H1 (cell line): ENCODE results near the gene KLHL17. TPM values are rescaled to one million over a fixed set of nuclear protein-coding genes. Genes with fewer than 3 reads are reported as not detected.

Experiments used
- CTCF ChIA-PET: fragments of 300-600 bp; sonication (Branson Sonifier 250); formaldehyde crosslinking; loops from one replicate; lab custom pipeline; 2021; ENCODE audit not compliant: partially characterized antibody; lab: Charles Lee
- POLR2A ChIA-PET: fragments of 300-600 bp; sonication (Branson Sonifier 250); formaldehyde crosslinking; loops from one replicate; lab custom pipeline; 2021; ENCODE audit warnings: inconsistent platforms; ENCODE audit not compliant: partially characterized antibody; lab: Charles Lee
- DNase-seq, 2 experiments: peaks; one replicate each; pipeline versions ENCODE4 v3.0.0 to v3.0.0-alpha.2; 2010 to 2022; ENCODE audit warnings: low spot score in 2 of 2, low read depth in 1 of 2, mixed read lengths in 1 of 2
- FAIRE-seq: peaks from 2 replicates; lab custom pipeline; 2011; peaks lifted over from hg19 to GRCh38; lab: Jason Lieb, UNC
- H2AFZ ChIP-seq: 2 replicates; pipeline ENCODE4 v1.8.1; 2012; ENCODE audit warnings: low read length, inconsistent platforms
- H2AK5ac ChIP-seq: 2 replicates; pipeline ENCODE4 v1.6.1; 2013; ENCODE audit warnings: low read depth, low read length
- H2BK120ac ChIP-seq: replicated peaks from 2 replicates; pipeline ENCODE3; 2013; ENCODE audit warnings: low read depth, low read length, inconsistent platforms
- H2BK12ac ChIP-seq: 2 replicates; pipeline ENCODE4 v1.6.1; 2013; ENCODE audit warnings: low read depth, low read length
- H2BK15ac ChIP-seq: 2 replicates; pipeline ENCODE4 v1.6.1; 2013; ENCODE audit warnings: low read length
- H2BK20ac ChIP-seq: 2 replicates; pipeline ENCODE4 v1.6.1; 2013; ENCODE audit warnings: low read length
- H2BK5ac ChIP-seq: 2 replicates; pipeline ENCODE4 v1.6.1; 2013; ENCODE audit warnings: low read depth, low read length
- H3K14ac ChIP-seq: 2 replicates; pipeline ENCODE4 v1.6.1; 2013; ENCODE audit warnings: inconsistent platforms; ENCODE audit not compliant: insufficient read length
- H3K18ac ChIP-seq: 2 replicates; pipeline ENCODE4 v1.6.1; 2013; ENCODE audit warnings: low read length; ENCODE audit errors: extremely low read depth
- H3K23ac ChIP-seq: 2 replicates; pipeline ENCODE4 v1.6.1; 2013; ENCODE audit warnings: inconsistent platforms; ENCODE audit not compliant: insufficient read length
- H3K23me2 ChIP-seq: 2 replicates; pipeline ENCODE4 v1.6.1; 2013; ENCODE audit warnings: low read depth, low read length
- H3K27ac ChIP-seq: 2 replicates; pipeline ENCODE4 v1.6.1; 2011; ENCODE audit warnings: low read depth, low read length, inconsistent platforms
- H3K27me3 ChIP-seq, 4 experiments: replicated peaks in 1 of 4; 1 replicate in 1 of 4; 2 replicates in 3 of 4; pipeline versions ENCODE4 v1.6.1 to v1.8.1; 2011 to 2013; ENCODE audit warnings: low read length in 3 of 4, mild to moderate bottlenecking in 3 of 4, inconsistent platforms in 2 of 4, mixed read lengths in 2 of 4, moderate library complexity in 1 of 4; ENCODE audit not compliant: control insufficient read depth in 3 of 4, insufficient read depth in 3 of 4; ENCODE audit errors: extremely low read depth in 1 of 4
- H3K36me3 ChIP-seq, 4 experiments: 2 replicates each; pipeline versions ENCODE4 v1.6.1 to v1.8.1; 2011 to 2013; ENCODE audit warnings: mild to moderate bottlenecking in 4 of 4, low read length in 3 of 4, moderate library complexity in 2 of 4, control low read depth in 1 of 4, inconsistent platforms in 1 of 4; ENCODE audit not compliant: insufficient read depth in 4 of 4, control insufficient read depth in 2 of 4
- H3K4ac ChIP-seq: replicated peaks from 2 replicates; pipeline ENCODE3; 2013; ENCODE audit warnings: low read length, low read depth, mixed read lengths, inconsistent platforms; ENCODE audit not compliant: insufficient read length
- H3K4me1 ChIP-seq, 4 experiments: replicated peaks in 1 of 4; 1 replicate in 1 of 4; 2 replicates in 3 of 4; pipeline versions ENCODE4 v1.6.1 to v1.8.1; 2011 to 2013; ENCODE audit warnings: low read length in 3 of 4, inconsistent platforms in 2 of 4, mixed read lengths in 1 of 4; ENCODE audit not compliant: insufficient read depth in 4 of 4, control insufficient read depth in 3 of 4
- H3K4me2 ChIP-seq, 2 experiments: 2 replicates each; pipeline versions ENCODE4 v1.6.1 to v1.8.1; 2011 to 2013; ENCODE audit warnings: low read depth in 2 of 2, low read length in 2 of 2, control low read depth in 1 of 2, inconsistent platforms in 1 of 2, mild to moderate bottlenecking in 1 of 2; ENCODE audit not compliant: insufficient read depth in 1 of 2
- H3K4me3 ChIP-seq, 4 experiments: fragments of 200-600, 300-600 bp in 1 of 4; sonication (generic), shearing (Covaris generic), sonication (Bioruptor Twin) in 1 of 4; 2 replicates each; pipeline versions ENCODE4 v1.5.1 to v1.8.1; 2011 to 2016; ENCODE audit warnings: low read length in 4 of 4, low read depth in 3 of 4, control low read depth in 2 of 4, inconsistent platforms in 2 of 4, mild to moderate bottlenecking in 2 of 4, mixed read lengths in 1 of 4, moderate library complexity in 1 of 4; ENCODE audit not compliant: insufficient read depth in 2 of 4; ENCODE audit errors: extremely low read depth in 1 of 4
- H3K56ac ChIP-seq: replicated peaks from 2 replicates; pipeline ENCODE3; 2013; ENCODE audit warnings: low read depth, mild to moderate bottlenecking, mixed read lengths, low read length, inconsistent platforms; ENCODE audit not compliant: insufficient read length
- H3K79me1 ChIP-seq: 2 replicates; pipeline ENCODE4 v1.6.1; 2013; ENCODE audit warnings: low read depth, low read length, control low read depth
- H3K79me2 ChIP-seq, 2 experiments: 2 replicates each; pipeline versions ENCODE4 v1.6.1 to v1.8.1; 2012 to 2013; ENCODE audit warnings: low read length in 2 of 2, mild to moderate bottlenecking in 2 of 2, inconsistent platforms in 1 of 2; ENCODE audit not compliant: insufficient read depth in 2 of 2, control insufficient read depth in 1 of 2
- H3K9ac ChIP-seq, 4 experiments: replicated peaks in 1 of 4; 1 replicate in 1 of 4; 2 replicates in 3 of 4; pipeline versions ENCODE4 v1.6.1 to v1.8.1; 2011 to 2013; ENCODE audit warnings: low read depth in 3 of 4, low read length in 3 of 4, control low read depth in 2 of 4, mild to moderate bottlenecking in 2 of 4, moderate library complexity in 2 of 4, inconsistent platforms in 1 of 4; ENCODE audit errors: extremely low read depth in 1 of 4
- H3K9me3 ChIP-seq, 2 experiments: 2 replicates each; pipeline versions ENCODE4 v1.6.1 to v1.8.1; 2012 to 2013; ENCODE audit warnings: mild to moderate bottlenecking in 2 of 2, moderate library complexity in 2 of 2, control low read depth in 1 of 2, inconsistent platforms in 1 of 2, low read depth in 1 of 2, low read length in 1 of 2, mixed read lengths in 1 of 2; ENCODE audit not compliant: insufficient read depth in 2 of 2
- H4K20me1 ChIP-seq, 2 experiments: replicated peaks in 1 of 2; 2 replicates each; pipeline versions ENCODE3 to v1.8.1; 2011 to 2013; ENCODE audit warnings: inconsistent platforms in 2 of 2, low read length in 2 of 2, mild to moderate bottlenecking in 1 of 2; ENCODE audit not compliant: insufficient read depth in 2 of 2, control insufficient read depth in 1 of 2
- H4K5ac ChIP-seq: 2 replicates; pipeline ENCODE4 v1.6.1; 2013; ENCODE audit warnings: low read length, low read depth, mixed read lengths, inconsistent platforms; ENCODE audit not compliant: insufficient read length
- H4K8ac ChIP-seq: 2 replicates; pipeline ENCODE4 v1.8.0; 2013; ENCODE audit warnings: mild to moderate bottlenecking, moderate library complexity, low read length, inconsistent platforms; ENCODE audit not compliant: insufficient read depth; ENCODE audit errors: extremely low read depth
- H4K91ac ChIP-seq: replicated peaks from 2 replicates; pipeline ENCODE3; 2013; ENCODE audit warnings: low read length, mixed read lengths, inconsistent platforms; ENCODE audit not compliant: insufficient read length
- BACH1 ChIP-seq: IDR thresholded peaks from 2 replicates; pipeline ENCODE4 v1.6.1; 2012; ENCODE audit warnings: low read length, improper control_type of control experiment
- JUN ChIP-seq: IDR thresholded peaks from 2 replicates; pipeline ENCODE4 v1.6.1; 2011; ENCODE audit warnings: low read depth, mild to moderate bottlenecking, improper control_type of control experiment, low read length
- POU5F1 ChIP-seq: IDR thresholded peaks from 2 replicates; pipeline ENCODE4 v1.6.1; 2011; ENCODE audit warnings: low read depth, mild to moderate bottlenecking, low read length, moderate library complexity
- RAD21 ChIP-seq, 2 experiments: IDR thresholded peaks in 1 of 2; conservative IDR thresholded peaks in 1 of 2; 2 replicates each; pipeline ENCODE4 v1.6.1; 2011; ENCODE audit warnings: low read depth in 2 of 2, low read length in 2 of 2, improper control_type of control experiment in 1 of 2, inconsistent platforms in 1 of 2, mild to moderate bottlenecking in 1 of 2, moderate library complexity in 1 of 2
- RXRA ChIP-seq: IDR thresholded peaks from 2 replicates; pipeline ENCODE4 v1.6.1; 2011; ENCODE audit warnings: low read depth, mild to moderate bottlenecking, low read length, moderate library complexity; ENCODE audit not compliant: insufficient read depth
- SP1 ChIP-seq: IDR thresholded peaks from 2 replicates; pipeline ENCODE4 v1.6.1; 2011; ENCODE audit warnings: low read depth, low read length
- SP2 ChIP-seq: IDR thresholded peaks from 2 replicates; pipeline ENCODE4 v1.6.1; 2012; ENCODE audit warnings: mild to moderate bottlenecking, low read length, inconsistent platforms
- WGBS, 2 experiments: shearing (Covaris generic) in 1 of 2; methylation state at CpG; one replicate each; pipeline versions ENCODE4 v1.1.6 to v1.1.7; 2013 to 2015; ENCODE audit warnings: low lambda C conversion rate in 2 of 2, mixed read lengths in 2 of 2, inconsistent platforms in 1 of 2, low coverage in 1 of 2, missing lambda C conversion rate in 1 of 2; ENCODE audit not compliant: insufficient replicate concordance in 2 of 2, insufficient coverage in 1 of 2, insufficient read length in 1 of 2; ENCODE audit errors: extremely low coverage in 1 of 2, missing lambda C conversion rate in 1 of 2; 5-methylcytosine and 5-hydroxymethylcytosine counted together
- polyA plus RNA-seq, 7 experiments: library from polyadenylated mRNA; depleted of rRNA in 3 of 7; stranded (reverse) in 5 of 7; unstranded in 2 of 7; fragments of >200 nt in 5 of 7; fragments of 200-250 nt in 2 of 7; gene quantifications; 1 replicate in 5 of 7; 2 replicates in 1 of 7; 4 replicates in 1 of 7; pipeline versions ENCODE4 v1.2.1 to v1.2.3, GENCODE V29; 2011 to 2013; ENCODE audit warnings: missing spikeins in 2 of 7, mixed read lengths in 2 of 7
- total RNA-seq: library from RNA; stranded (reverse); fragmentation: NEBNext Ultra II Directional; extraction: Animal tissue kit (Norgen Biotek cat#: 25700); gene quantifications from 2 replicates; pipeline ENCODE4 v1.2.1, GENCODE V29; 2021

Gene KLHL17
- total and polyA plus RNA-seq, 2 of the 8 experiments (the other 6 are each of a cell fraction or from before 2014, with no cell fraction given) = 32.6 to 36.1 TPM

DNA sequence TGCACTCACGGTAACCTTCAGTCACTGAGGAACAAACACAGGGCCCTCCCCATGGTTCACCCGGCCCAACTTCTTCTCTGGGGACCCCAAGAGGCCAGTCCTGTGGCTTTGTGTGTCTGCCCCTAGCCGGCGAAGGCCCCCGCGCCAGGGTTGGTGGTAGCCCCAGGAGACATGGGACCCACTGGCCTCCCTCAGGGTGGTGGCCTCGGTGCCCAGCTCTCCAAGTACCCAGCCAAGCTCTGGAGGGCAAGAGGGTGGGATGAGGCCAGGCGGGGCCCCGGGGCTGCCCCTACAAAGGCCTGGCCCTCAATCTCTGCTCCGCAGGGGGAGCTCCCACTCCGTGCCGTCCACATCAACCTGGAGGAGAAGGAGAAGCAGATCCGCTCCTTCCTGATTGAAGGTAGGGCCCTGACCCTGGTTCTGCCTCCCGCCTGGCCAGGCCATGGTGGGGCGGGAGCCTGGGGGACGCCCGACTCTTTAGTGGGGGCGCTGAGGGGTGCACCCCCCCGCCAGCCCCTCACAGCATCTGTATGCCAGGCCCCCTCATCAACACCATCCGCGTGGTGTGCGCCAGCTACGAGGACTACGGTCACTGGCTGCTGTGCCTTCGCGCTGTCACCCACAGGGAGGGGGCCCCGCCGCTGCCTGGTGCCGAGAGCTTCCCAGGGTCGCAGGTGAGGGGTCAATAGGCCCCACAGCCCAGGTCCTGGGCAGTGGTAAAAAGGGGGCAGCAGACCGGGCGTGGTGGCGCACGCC is 11.5 kb downstream of the KLHL17 start:
- ChIA-PET CTCF (interaction anchor here (0.5 to 7.0 kb wide), 7 partner anchors 11 to 287 kb away, joined by 3 to 53 read pairs (median 3); partner anchors contain the start of gene PERM1), POLR2A (interaction anchor here (0.8 to 1.5 kb wide), 3 partner anchors 11 to 31 kb away, joined by 3 to 4 read pairs (median 3); no protein-coding TSS in a partner anchor)
- Histone ChIP-seq H3K9ac (no peak overlapping the region), H3K23ac (no peak overlapping the region), H3K4me2 (no peak overlapping the region), H3K23me2 (peaks cover 7% of the 10 kb centered on the region; the same call in 1 of the 2 replicates), H3K79me1 (no peaks in the 10 kb centered on the region; the same call in 1 of the 2 replicates), H2BK120ac (no peak overlapping the region), H2BK12ac (no peak overlapping the region), H2BK5ac (no peak overlapping the region), H4K20me1 (peaks cover 0 to 20% of the 10 kb centered on the region in 2 experiments), H3K27me3 (peaks cover 7 to 56% (median 42%) of the 10 kb centered on the region in 4 experiments), H3K4me1 (peaks cover 0 to 16% (median 8%) of the 10 kb centered on the region in 4 experiments; a peak in 4 of 7 replicates), H3K18ac (no peak overlapping the region), H4K5ac (no peak overlapping the region), H2AK5ac (no peak overlapping the region), H3K9me3 (no peaks in the 10 kb centered on the region), H3K56ac (no peak overlapping the region), H3K14ac (no peak overlapping the region), H3K79me2 (peaks cover 0 to 3% of the 10 kb centered on the region in 2 experiments; a peak in 1 of 4 replicates), H4K8ac (no peak overlapping the region), H2BK15ac (no peak overlapping the region), H2BK20ac (no peak overlapping the region), H2AFZ (no peak overlapping the region), H4K91ac (no peak overlapping the region), H3K36me3 (no peaks in the 10 kb centered on the region), H3K4ac (no peak overlapping the region), H3K27ac (no peak overlapping the region), H3K4me3 (no peak overlapping the region)
- FAIRE-seq (no peak), DNase-seq (no peak)
- WGBS, 2 experiments = 92% methylated on average over 22 of the region's 34 CpGs; no CpG with 5 or more reads in 1 of the 2 experiments
- TF ChIP-seq SP1 (no peak), JUN (no peak), RXRA (no peak), SP2 (no peak), RAD21 (IDR thresholded peaks at IDR 0.05 in 1 of 2, conservative IDR thresholded peaks at IDR 0.05 in 1 of 2; ENCODE audit: low read depth in 2 of 2, low read length in 2 of 2) (no peak), BACH1 (no peak), POU5F1 (no peak)
